HL-60 (cell line): Measurements from ENCODE around the gene UIMC1.

ENCODE experiments used
- DNase-seq, 2 experiments: peaks; one replicate each; pipeline ENCODE4 v3.0.0-alpha.2; 2010 to 2020; ENCODE audit warnings: low read depth in 1 of 2, low spot score in 1 of 2
- H3K27ac ChIP-seq: fragments of 250-450 bp; sonication (Bioruptor Pico); replicated peaks from 2 replicates; pipeline ENCODE4 v1.5.1; 2020; ENCODE audit warnings: mild to moderate bottlenecking, moderate library complexity
- H3K27me3 ChIP-seq: fragments of 250-450 bp; sonication (Bioruptor Pico); 2 replicates; pipeline ENCODE4 v1.5.1; 2021; ENCODE audit warnings: mild to moderate bottlenecking, moderate library complexity; ENCODE audit not compliant: insufficient read depth, poor library complexity, severe bottlenecking
- H3K4me3 ChIP-seq: replicated peaks from 2 replicates; pipeline ENCODE4 v1.5.1; 2011; ENCODE audit warnings: mild to moderate bottlenecking, control low read depth, low read length; ENCODE audit not compliant: insufficient read depth
- GABPA ChIP-seq: IDR thresholded peaks from 2 replicates; pipeline ENCODE4 v1.6.1; 2012; ENCODE audit warnings: low read depth
- POLR2AphosphoS5 ChIP-seq: IDR thresholded peaks from 2 replicates; pipeline ENCODE4 v1.6.1; 2012; ENCODE audit warnings: low read depth
- SPI1 ChIP-seq: IDR thresholded peaks from 2 replicates; pipeline ENCODE4 v1.6.1; 2012; ENCODE audit warnings: low read depth, mild to moderate bottlenecking, borderline replicate concordance
- TF ChIP-seq, protein P1 (sequence below): IDR thresholded peaks from one replicate; pipeline ENCODE4 v1.5.1; 2011; ENCODE audit warnings: low read length, control low read depth, inconsistent platforms; ENCODE audit not compliant: insufficient read depth
- TF ChIP-seq, protein P2 (sequence below): IDR thresholded peaks from 2 replicates; pipeline ENCODE4 v1.6.1; 2012; ENCODE audit warnings: low read depth; ENCODE audit not compliant: insufficient replicate concordance

The UIMC1 gene

DNA sequence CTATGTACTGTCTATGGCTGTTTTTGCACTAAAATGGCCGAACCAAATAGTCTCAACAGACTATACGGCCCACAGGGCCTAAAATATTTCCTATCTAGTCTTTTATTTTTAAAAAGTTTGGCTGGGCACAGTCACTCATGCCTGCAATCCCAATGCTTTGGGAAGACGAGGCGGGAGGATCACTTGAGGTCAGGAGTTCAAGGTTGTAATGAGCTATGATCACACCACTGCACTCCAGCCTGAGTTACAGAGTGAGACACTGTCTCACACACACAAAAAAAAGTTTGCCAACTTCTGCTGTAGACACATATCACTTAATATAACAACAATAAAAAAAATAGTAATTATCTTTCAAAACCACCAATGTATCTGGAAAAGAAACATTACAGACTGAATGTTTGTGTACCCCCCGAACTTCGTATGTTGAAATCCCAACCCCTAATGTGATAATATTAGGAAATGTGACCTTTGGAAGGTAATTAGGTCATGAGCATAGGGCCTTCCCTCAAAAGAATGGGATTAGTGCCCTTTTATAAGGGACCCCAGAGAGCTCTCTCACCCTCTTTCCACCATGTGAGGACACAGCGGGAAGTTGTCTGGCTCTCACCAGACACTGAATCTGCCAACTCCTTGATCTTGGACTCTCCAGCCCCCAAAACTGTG is 53.9 kb downstream of the UIMC1 start:
- no peak for DNase-seq
- no peak overlapping the region for H3K4me3 ChIP-seq
- H3K27me3 ChIP-seq: no peaks in the 10 kb centered on the region
- TF ChIP-seq, protein P1, sequence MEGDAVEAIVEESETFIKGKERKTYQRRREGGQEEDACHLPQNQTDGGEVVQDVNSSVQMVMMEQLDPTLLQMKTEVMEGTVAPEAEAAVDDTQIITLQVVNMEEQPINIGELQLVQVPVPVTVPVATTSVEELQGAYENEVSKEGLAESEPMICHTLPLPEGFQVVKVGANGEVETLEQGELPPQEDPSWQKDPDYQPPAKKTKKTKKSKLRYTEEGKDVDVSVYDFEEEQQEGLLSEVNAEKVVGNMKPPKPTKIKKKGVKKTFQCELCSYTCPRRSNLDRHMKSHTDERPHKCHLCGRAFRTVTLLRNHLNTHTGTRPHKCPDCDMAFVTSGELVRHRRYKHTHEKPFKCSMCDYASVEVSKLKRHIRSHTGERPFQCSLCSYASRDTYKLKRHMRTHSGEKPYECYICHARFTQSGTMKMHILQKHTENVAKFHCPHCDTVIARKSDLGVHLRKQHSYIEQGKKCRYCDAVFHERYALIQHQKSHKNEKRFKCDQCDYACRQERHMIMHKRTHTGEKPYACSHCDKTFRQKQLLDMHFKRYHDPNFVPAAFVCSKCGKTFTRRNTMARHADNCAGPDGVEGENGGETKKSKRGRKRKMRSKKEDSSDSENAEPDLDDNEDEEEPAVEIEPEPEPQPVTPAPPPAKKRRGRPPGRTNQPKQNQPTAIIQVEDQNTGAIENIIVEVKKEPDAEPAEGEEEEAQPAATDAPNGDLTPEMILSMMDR: no peak
- TF ChIP-seq GABPA: no peak
- TF ChIP-seq POLR2AphosphoS5: no peak
- TF ChIP-seq, protein P2, sequence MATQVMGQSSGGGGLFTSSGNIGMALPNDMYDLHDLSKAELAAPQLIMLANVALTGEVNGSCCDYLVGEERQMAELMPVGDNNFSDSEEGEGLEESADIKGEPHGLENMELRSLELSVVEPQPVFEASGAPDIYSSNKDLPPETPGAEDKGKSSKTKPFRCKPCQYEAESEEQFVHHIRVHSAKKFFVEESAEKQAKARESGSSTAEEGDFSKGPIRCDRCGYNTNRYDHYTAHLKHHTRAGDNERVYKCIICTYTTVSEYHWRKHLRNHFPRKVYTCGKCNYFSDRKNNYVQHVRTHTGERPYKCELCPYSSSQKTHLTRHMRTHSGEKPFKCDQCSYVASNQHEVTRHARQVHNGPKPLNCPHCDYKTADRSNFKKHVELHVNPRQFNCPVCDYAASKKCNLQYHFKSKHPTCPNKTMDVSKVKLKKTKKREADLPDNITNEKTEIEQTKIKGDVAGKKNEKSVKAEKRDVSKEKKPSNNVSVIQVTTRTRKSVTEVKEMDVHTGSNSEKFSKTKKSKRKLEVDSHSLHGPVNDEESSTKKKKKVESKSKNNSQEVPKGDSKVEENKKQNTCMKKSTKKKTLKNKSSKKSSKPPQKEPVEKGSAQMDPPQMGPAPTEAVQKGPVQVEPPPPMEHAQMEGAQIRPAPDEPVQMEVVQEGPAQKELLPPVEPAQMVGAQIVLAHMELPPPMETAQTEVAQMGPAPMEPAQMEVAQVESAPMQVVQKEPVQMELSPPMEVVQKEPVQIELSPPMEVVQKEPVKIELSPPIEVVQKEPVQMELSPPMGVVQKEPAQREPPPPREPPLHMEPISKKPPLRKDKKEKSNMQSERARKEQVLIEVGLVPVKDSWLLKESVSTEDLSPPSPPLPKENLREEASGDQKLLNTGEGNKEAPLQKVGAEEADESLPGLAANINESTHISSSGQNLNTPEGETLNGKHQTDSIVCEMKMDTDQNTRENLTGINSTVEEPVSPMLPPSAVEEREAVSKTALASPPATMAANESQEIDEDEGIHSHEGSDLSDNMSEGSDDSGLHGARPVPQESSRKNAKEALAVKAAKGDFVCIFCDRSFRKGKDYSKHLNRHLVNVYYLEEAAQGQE: no peak
- TF ChIP-seq SPI1: no peak
- H3K27ac ChIP-seq: no peak overlapping the region

DNA sequence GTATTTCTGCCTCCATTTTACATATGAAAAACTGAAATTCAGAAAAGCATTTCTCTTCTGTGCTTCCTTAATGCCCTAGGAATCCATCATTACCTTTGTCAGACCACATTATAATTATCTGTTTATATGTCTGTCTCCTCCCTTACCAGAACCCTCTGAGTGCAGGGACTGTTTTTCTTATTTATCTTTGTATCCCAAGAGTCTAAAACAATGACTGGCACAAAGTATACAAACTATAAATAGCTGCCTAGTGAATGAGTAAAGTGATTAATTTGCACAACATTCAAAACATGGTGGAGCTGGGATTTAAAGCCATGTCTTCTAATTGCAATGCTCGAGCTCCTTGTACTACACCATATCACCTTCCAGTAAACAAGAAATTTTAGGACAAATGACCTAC is 58.1 kb downstream of the UIMC1 start:
- Histone ChIP-seq H3K27me3 (no peaks in the 10 kb centered on the region), H3K4me3 (no peak overlapping the region), H3K27ac (no peak overlapping the region)
- TF ChIP-seq, protein P2: no peak
- TF ChIP-seq, protein P1: no peak
- TF ChIP-seq SPI1: no peak
- TF ChIP-seq POLR2AphosphoS5: no peak
- no peak for TF ChIP-seq GABPA
- no peak for DNase-seq

DNA sequence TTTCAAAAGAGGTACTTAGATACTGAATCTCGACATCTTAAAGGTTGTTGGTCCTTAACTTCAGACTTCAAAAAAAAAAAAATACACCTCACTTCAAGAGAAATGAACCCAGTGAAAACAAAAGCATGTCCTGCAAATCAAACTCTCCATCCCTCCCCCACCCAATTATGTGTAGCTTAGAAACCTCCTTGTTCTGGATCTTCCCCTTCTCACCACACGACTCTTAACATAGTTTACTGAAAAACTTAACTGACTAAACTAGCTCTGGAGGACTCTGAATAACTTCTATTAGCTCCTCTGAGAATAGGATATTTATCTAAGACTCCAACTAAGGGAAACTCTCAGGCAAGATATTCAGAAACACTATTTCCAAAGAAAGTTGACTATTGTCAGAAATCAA is 58.7 kb downstream of the UIMC1 start:
- no peak for TF ChIP-seq SPI1
- TF ChIP-seq, protein P1: no peak
- TF ChIP-seq POLR2AphosphoS5: no peak
- no peak for DNase-seq
- H3K4me3 ChIP-seq: no peak overlapping the region
- H3K27ac ChIP-seq: no peak overlapping the region
- H3K27me3 ChIP-seq: no peaks in the 10 kb centered on the region

DNA sequence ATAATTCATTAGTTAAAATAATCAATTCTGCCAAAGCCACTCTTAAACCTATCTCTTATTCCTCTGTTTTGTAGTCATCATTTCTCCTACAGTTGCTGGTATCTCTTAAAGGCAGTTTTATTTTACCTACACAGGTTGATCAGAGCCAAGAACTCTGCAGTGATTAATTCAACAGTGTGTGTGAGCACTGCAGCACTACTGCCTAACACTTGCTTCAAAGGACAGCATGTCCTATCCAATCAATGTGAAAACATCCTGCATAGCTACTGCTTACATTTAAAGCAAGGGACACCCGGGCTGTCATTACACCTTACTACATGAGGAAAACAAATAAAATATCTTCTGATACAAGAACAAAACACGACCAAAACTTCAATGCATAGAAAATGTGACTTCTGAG is 62.3 kb downstream of the UIMC1 start:
- Histone ChIP-seq H3K27ac (no peak overlapping the region), H3K27me3 (no peaks in the 10 kb centered on the region), H3K4me3 (no peak overlapping the region)
- TF ChIP-seq, protein P1: no peak
- no peak for TF ChIP-seq GABPA
- TF ChIP-seq POLR2AphosphoS5: no peak
- TF ChIP-seq SPI1: no peak
- TF ChIP-seq, protein P2: no peak
- no peak for DNase-seq
